Measurements from ENCODE around the gene CYP24A1.

DNA sequence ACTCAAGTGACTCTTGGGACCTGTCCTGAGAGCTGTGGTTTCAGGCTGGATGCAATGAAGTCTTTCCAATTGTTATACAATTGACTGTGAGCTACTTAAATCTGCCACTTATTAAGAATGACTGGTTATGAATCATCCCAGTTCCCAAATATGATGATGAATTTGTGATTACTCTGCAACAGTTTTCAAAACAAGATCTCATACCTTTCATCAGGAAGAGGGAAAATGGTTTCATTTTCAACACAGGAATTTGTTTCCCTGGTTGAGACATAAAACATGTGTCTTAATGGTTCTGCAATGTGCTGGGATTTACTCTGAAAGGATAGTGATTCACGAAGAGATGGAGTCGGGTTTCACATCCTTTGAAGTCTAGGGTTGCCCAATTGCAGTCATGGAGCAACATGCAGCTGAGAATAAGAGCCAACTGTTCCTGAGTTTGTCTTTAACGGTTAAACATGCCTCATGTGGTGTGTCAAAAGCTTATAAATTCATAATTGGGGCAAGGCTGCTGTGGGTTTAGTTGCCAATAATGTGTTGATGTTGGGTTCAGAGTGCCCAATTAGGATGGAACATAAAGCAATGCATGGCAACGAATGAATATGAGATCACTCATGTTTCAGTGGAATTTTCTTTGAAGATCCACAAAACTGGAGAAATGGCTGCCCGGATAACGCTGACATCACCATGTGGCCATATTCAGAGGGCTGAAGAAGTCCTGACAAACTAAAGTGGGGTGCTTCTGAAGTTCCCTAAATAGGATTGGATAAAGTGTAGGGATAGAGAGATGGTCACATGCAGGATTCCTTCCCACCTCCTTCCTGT lies 41.0 kb downstream of the CYP24A1 start:
- TF ChIP-seq, protein P1, sequence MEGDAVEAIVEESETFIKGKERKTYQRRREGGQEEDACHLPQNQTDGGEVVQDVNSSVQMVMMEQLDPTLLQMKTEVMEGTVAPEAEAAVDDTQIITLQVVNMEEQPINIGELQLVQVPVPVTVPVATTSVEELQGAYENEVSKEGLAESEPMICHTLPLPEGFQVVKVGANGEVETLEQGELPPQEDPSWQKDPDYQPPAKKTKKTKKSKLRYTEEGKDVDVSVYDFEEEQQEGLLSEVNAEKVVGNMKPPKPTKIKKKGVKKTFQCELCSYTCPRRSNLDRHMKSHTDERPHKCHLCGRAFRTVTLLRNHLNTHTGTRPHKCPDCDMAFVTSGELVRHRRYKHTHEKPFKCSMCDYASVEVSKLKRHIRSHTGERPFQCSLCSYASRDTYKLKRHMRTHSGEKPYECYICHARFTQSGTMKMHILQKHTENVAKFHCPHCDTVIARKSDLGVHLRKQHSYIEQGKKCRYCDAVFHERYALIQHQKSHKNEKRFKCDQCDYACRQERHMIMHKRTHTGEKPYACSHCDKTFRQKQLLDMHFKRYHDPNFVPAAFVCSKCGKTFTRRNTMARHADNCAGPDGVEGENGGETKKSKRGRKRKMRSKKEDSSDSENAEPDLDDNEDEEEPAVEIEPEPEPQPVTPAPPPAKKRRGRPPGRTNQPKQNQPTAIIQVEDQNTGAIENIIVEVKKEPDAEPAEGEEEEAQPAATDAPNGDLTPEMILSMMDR (IDR thresholded peaks at IDR 0.05), result no peak
- no peak for TF ChIP-seq POLR2A (IDR thresholded peaks at IDR 0.05)
